KBM-7 (cell line): ENCODE results near the gene RTP2.
A peak's percentile ranks its signal among the peaks of the same experiment; 100 is the strongest.

Experiments
- DNase-seq: peaks from one replicate; pipeline ENCODE4 v3.0.0-alpha.2; 2015
- in situ Hi-C: fragments of 300-500 bp; cut with MboI; formaldehyde crosslinking; loops from 2 replicates; pipeline ENCODE4 v1.14.3; 2020; ENCODE audit warnings: low sequenced_read_pairs, low pct_unique_long_range_greater_than_20kb, mixed read lengths

RTP2 gene

DNA sequence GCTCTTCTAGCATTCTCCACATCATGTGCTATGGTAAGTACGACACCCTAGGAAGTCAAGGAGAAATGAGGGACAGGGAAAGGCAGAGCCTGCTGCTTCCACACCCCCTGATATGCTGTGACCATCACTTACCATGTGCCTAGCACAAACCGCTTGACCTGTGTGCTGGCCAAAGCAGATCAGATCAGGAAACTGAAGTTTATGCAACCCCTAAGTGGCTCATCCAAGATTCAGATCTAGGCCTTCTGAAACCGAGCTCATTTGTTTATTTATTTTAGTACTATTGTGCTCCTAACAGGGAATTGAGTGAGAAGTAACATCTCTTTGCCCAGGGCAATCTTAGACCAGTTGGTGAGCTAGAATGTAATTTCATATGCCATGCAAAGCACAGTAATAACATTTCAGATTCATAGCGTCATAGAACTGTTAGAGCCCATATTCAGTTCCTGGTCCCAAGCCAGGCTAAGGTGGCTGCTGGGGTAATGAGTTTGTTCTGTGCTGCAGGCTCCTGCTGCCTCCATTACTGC is at the start of gene RTP2:
RTP2 (minus strand) TSS at position 51 of the 527 bp plus-strand sequence. CDS start 429 bp downstream, outside the sequence.
- in situ Hi-C loops: no loop called here
- no peak for DNase-seq

DNA sequence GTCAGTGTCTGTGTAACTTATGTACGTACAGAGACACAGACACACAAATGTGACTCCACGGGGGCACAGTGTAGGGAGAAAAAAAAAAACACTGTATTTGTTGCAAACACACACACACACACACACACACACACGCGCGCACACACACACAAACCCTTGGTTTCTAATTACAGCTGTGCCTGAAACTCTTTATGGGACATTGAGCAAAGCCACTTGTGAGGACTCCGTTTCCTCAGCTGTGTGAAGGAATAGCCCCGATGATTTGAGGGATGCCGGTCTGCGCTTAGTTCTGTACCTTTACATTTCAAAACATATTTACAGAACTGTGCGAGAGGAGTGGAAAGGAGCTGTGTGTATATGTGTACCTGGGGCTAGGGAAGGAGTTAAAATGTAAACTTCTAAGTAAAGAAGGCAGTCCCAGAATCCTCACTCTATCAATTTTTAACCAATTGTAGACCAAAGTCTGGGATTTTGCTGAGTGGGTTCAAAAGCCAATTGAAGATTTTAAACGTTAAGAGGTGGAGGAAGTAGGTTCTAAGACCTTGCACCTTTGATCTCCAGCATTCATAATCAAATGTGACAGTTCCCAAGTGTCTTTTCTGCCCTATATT is 48.3 kb upstream of the RTP2 start:
- DNase-seq: no peak
- in situ Hi-C loops: no loop called here

DNA sequence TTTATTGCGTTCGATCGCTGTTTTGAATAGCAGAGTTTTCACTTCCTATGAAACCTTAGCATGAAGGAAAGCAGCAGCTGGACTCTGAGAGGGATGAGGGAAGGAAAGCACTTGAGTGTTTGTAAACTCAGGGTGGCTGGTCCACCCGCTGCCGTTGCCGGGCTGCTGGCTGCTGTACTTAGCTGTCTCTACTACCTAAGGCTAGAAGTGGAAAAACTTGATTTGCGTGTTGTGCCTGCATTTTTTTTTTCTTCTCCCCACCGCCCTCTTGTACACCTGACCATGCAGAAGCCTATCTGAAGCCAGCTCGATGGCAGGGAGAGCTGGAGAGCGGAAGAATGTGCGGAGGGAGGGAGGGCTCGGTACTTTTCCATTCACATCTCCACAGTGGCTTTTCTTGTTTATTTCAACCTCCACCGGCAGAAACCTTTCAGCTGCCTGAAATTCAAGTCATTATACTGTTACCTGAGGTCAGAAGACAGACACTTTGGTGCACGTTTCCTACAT is 47.7 kb upstream of the RTP2 start:
- in situ Hi-C loops: no loop called here
- no peak for DNase-seq

GRCh38 chr3:187748050-187748481 is 45.7 kb upstream of the RTP2 start:
- DNase-seq: peak; percentile 90
- in situ Hi-C loops: loop anchor here (25.0 kb wide), 1 partner anchor 1389 kb away; no protein-coding TSS in a partner anchor

GRCh38 chr3:187747506-187747905 is 45.1 kb upstream of the RTP2 start:
- in situ Hi-C loops: loop anchor here (25.0 kb wide), 1 partner anchor 1390 kb away; no protein-coding TSS in a partner anchor
- no peak for DNase-seq

GRCh38 chr3:187746442-187747281 is 44.3 kb upstream of the RTP2 start:
- in situ Hi-C loops: loop anchor here (25.0 kb wide), 1 partner anchor 1391 kb away; no protein-coding TSS in a partner anchor
- DNase-seq: peak; percentile 55

DNA sequence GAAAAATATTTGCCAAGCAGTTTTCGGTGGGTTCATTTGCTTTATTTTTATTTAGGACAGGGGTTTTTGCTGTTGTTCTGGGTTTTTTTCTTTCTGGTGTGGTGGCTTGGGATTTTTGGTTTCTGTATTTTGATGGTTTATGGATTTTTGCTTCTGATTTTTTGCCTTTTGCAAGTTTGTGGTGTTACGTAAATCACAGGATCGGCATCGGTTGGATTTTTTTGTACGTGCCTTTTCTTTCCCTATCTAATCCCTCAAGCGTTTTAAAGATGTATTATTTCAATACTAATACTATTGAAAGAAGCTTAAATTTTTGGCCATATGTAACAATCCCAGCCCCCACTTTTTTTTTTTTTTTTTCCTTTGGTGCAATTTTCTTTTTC is 43.7 kb upstream of the RTP2 start:
- DNase-seq: no peak
- in situ Hi-C loops: loop anchor here (25.0 kb wide), 1 partner anchor 1391 kb away; no protein-coding TSS in a partner anchor

- peak; percentile 97 for DNase-seq
- in situ Hi-C loops: loop anchor here (25.0 kb wide), 1 partner anchor 1392 kb away; no protein-coding TSS in a partner anchor
Measured at GRCh38 chr3:187745201-187746058, 43.1 kb upstream of the RTP2 start, which contains the start of gene BCL6. Gene BCL6 (minus strand): TSS chr3:187745468. CDS start chr3:187733693, 11,775 bp downstream.

GRCh38 chr3:187744169-187745151 is 42.1 kb upstream of the RTP2 start:
- in situ Hi-C loops: loop anchor here (25.0 kb wide), 1 partner anchor 1393 kb away; no protein-coding TSS in a partner anchor
- DNase-seq: peak; percentile 78

DNA sequence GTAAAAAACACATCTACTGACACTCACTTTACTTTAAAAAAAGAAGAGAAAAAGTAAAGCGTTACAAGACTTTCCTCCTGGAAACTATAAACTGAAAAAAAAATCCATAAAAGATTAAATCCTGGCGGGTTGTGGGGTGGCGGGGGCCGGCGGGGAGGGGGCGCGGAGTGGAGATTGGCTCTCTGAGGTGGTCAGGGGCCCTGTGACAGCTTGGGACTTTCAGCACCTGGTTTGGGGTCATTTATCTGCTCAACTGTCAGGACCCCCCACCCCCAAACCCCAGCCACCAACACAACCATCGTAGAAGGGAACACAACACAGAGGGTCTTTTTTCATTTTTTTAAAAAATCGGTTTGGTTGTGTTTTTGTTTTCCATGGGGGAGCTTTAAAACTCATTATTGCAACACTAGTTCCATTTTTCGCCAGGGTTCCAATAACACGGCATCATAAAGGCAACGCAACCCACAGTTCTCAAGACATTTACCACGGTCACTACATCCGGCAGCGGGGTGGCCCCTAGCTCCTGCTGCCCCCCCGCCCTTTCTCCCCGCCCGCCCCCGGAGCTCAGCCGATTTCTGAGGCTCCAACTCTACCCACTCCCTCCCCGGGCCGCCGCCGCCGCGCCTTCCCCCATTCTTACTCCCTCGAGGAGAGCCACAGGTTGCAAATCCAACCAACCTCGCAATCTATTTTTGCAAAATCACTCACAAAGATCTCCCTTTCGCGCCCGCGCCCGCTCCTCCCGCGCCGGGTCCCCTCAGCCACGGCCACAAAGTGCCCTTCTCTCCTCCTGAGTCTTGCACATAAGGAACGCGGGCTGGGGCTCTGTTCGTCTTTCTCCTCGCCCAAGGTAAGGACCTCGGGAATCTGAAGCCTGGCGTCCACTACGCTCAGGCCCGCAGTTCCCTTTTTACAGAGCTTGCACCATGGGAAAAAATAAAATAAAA is 41.1 kb upstream of the RTP2 start:
- in situ Hi-C loops: loop anchor here (25.0 kb wide), 1 partner anchor 1394 kb away; no protein-coding TSS in a partner anchor
- DNase-seq: peak; percentile 50

GRCh38 chr3:187742351-187743171 is 40.2 kb upstream of the RTP2 start:
- in situ Hi-C loops: loop anchor here (25.0 kb wide), 1 partner anchor 1395 kb away; no protein-coding TSS in a partner anchor
- DNase-seq: peak; percentile 68

- DNase-seq: peak; percentile 90
- in situ Hi-C loops: loop anchor here (25.0 kb wide), 1 partner anchor 1396 kb away; no protein-coding TSS in a partner anchor
Measured at GRCh38 chr3:187741403-187742350, 39.3 kb upstream of the RTP2 start.

GRCh38 chr3:187740421-187741399 is 38.4 kb upstream of the RTP2 start:
- in situ Hi-C loops: loop anchor here (25.0 kb wide), 1 partner anchor 1397 kb away; no protein-coding TSS in a partner anchor
- peak; percentile 79 for DNase-seq
